SK-N-SH (cell line): ENCODE measurements around the gene TNPO2. TPM values are rescaled to one million over a fixed set of nuclear protein-coding genes. Genes with fewer than 3 reads are reported as not detected.

Experiments
- CTCF ChIA-PET: fragments of 300-600, 350-600 bp; formaldehyde crosslinking; extraction: SDS; loops from one replicate; lab custom pipeline; 2021; lab: Yijun Ruan, JAX
- POLR2A ChIA-PET: fragments of 350-600 bp; sonication (Branson Sonifier 250); formaldehyde crosslinking; extraction: SDS; loops from one replicate; lab custom pipeline; 2020; ENCODE audit warnings: antibody characterized with exemption, inconsistent platforms; lab: Yijun Ruan, JAX
- DNase-seq: peaks from one replicate; pipeline ENCODE4 v3.0.0; 2012
- H2AFZ ChIP-seq: fragments of 200-600 bp; sonication (generic); 2 replicates; pipeline ENCODE4 v1.8.1; 2016; ENCODE audit warnings: antibody characterized with exemption, mild to moderate bottlenecking, low read depth
- H3F3A ChIP-seq: fragments of 200-600 bp; sonication (generic); replicated peaks from 2 replicates; pipeline ENCODE3; 2016; ENCODE audit warnings: antibody characterized with exemption, mild to moderate bottlenecking; ENCODE audit not compliant: insufficient read depth
- H3K27ac ChIP-seq, 2 experiments: fragments of 200-500 bp in 1 of 2; fragments of 200-600 bp in 1 of 2; sonication (Bioruptor generic) in 1 of 2; sonication (generic), shearing (Covaris generic) in 1 of 2; 2 replicates each; pipeline versions ENCODE4 v1.5.1 to v1.6.1; 2014 to 2016; ENCODE audit warnings: low read depth in 2 of 2, inconsistent platforms in 1 of 2, low read length in 1 of 2, mild to moderate bottlenecking in 1 of 2, mixed read lengths in 1 of 2
- H3K27me3 ChIP-seq: fragments of 200-600 bp; sonication (generic), shearing (Covaris generic); 2 replicates; pipeline ENCODE4 v1.6.1; 2016; ENCODE audit warnings: mixed run types; ENCODE audit not compliant: insufficient read depth
- H3K36me3 ChIP-seq, 2 experiments: fragments of 200-500 bp in 1 of 2; fragments of 200-600 bp in 1 of 2; sonication (Bioruptor generic) in 1 of 2; sonication (generic) in 1 of 2; replicated peaks in 1 of 2; 2 replicates each; pipeline versions ENCODE3 to v1.5.1; 2014 to 2016; ENCODE audit warnings: low read length in 1 of 2, mild to moderate bottlenecking in 1 of 2; ENCODE audit not compliant: insufficient read depth in 2 of 2, control insufficient read depth in 1 of 2
- H3K4me1 ChIP-seq, 2 experiments: fragments of 200-500 bp in 1 of 2; fragments of 200-600 bp in 1 of 2; sonication (Bioruptor generic) in 1 of 2; sonication (generic), shearing (Covaris generic) in 1 of 2; 2 replicates each; pipeline versions ENCODE4 v1.5.1 to v1.6.1; 2014 to 2016; ENCODE audit warnings: low read depth in 1 of 2, low read length in 1 of 2, mixed run types in 1 of 2; ENCODE audit not compliant: insufficient read depth in 2 of 2, control insufficient read depth in 1 of 2
- H3K4me2 ChIP-seq: fragments of 200-600 bp; sonication (generic), shearing (Covaris generic); 2 replicates; pipeline ENCODE4 v1.6.1; 2017; ENCODE audit warnings: mixed run types
- H3K4me3 ChIP-seq, 2 experiments: fragments of 200-500 bp in 1 of 2; fragments of 200-600 bp in 1 of 2; sonication (Bioruptor generic) in 1 of 2; sonication (generic), shearing (Covaris generic) in 1 of 2; 2 replicates each; pipeline versions ENCODE4 v1.5.1 to v1.8.1; 2014 to 2016; ENCODE audit warnings: low read depth in 2 of 2, inconsistent platforms in 1 of 2, low read length in 1 of 2, mild to moderate bottlenecking in 1 of 2, mixed read lengths in 1 of 2, moderate library complexity in 1 of 2
- H3K79me2 ChIP-seq: fragments of 200-600 bp; sonication (generic); 2 replicates; pipeline ENCODE4 v1.8.1; 2017; ENCODE audit warnings: mild to moderate bottlenecking; ENCODE audit not compliant: insufficient read depth
- H3K9ac ChIP-seq: fragments of 200-600 bp; sonication (generic); 2 replicates; pipeline ENCODE4 v1.6.1; 2017; ENCODE audit warnings: mixed run types
- H3K9me2 ChIP-seq: fragments of 200-600 bp; sonication (generic); 2 replicates; pipeline ENCODE4 v1.6.1; 2017; ENCODE audit warnings: mixed run types
- H3K9me3 ChIP-seq: fragments of 200-600 bp; sonication (generic); 2 replicates; pipeline ENCODE4 v1.6.1; 2017; ENCODE audit warnings: mixed run types, mild to moderate bottlenecking, moderate library complexity
- H4K20me1 ChIP-seq: fragments of 200-600 bp; sonication (generic); 2 replicates; pipeline ENCODE4 v1.6.1; 2017; ENCODE audit warnings: mild to moderate bottlenecking, mixed run types; ENCODE audit not compliant: insufficient read depth
- CHD2 ChIP-seq: fragments of 150-350 bp; IDR thresholded peaks from 2 replicates; pipeline ENCODE4 v1.6.1; 2018; ENCODE audit warnings: low read length; ENCODE audit not compliant: partially characterized antibody
- CTCF ChIP-seq: fragments of 200-600 bp; sonication (generic); IDR thresholded peaks from 2 replicates; pipeline ENCODE4 v1.6.1; 2017; ENCODE audit warnings: antibody characterized with exemption, mild to moderate bottlenecking, moderate library complexity
- EZH2phosphoT487 ChIP-seq: fragments of 200-600 bp; sonication (generic); IDR thresholded peaks from 2 replicates; pipeline ENCODE4 v1.6.1; 2017; ENCODE audit warnings: low read depth, mixed run types, mild to moderate bottlenecking, antibody characterized with exemption, moderate library complexity, borderline replicate concordance
- FOXJ3 ChIP-seq: sonication (generic); formaldehyde crosslinking; IDR thresholded peaks from 2 replicates; pipeline ENCODE4 v1.5.1; 2020; ENCODE audit warnings: mild to moderate bottlenecking, missing genetic modification reagents
- JUND ChIP-seq: IDR thresholded peaks from 2 replicates; pipeline ENCODE4 v1.4.0; 2012
- MEF2A ChIP-seq: IDR thresholded peaks from 2 replicates; pipeline ENCODE4 v1.4.0; 2012; ENCODE audit warnings: low read depth, borderline replicate concordance
- MXI1 ChIP-seq: IDR thresholded peaks from 2 replicates; pipeline ENCODE4 v1.6.1; 2012; ENCODE audit warnings: mild to moderate bottlenecking, low read depth, low read length, improper control_type of control experiment
- NRF1 ChIP-seq: IDR thresholded peaks from 2 replicates; pipeline ENCODE4 v1.6.1; 2012; ENCODE audit warnings: low read depth, mild to moderate bottlenecking, low read length
- RFX5 ChIP-seq: IDR thresholded peaks from 2 replicates; pipeline ENCODE4 v1.6.1; 2012; ENCODE audit warnings: mild to moderate bottlenecking, improper control_type of control experiment, low read length
- SMC3 ChIP-seq: IDR thresholded peaks from 2 replicates; pipeline ENCODE4 v1.6.1; 2012; ENCODE audit warnings: low read depth, low read length, improper control_type of control experiment
- TEAD4 ChIP-seq: IDR thresholded peaks from 2 replicates; pipeline ENCODE4 v1.4.0; 2012; ENCODE audit warnings: mild to moderate bottlenecking, borderline replicate concordance; ENCODE audit not compliant: insufficient read depth
- USF1 ChIP-seq: IDR thresholded peaks from 2 replicates; pipeline ENCODE4 v1.4.0; 2012; ENCODE audit warnings: low read depth, borderline replicate concordance
- USF2 ChIP-seq: fragments of 150-350 bp; IDR thresholded peaks from 2 replicates; pipeline ENCODE4 v1.6.1; 2017; ENCODE audit warnings: antibody characterized with exemption, low read length, low read depth, borderline replicate concordance
- YY1 ChIP-seq: IDR thresholded peaks from 2 replicates; pipeline ENCODE4 v1.4.0; 2012; ENCODE audit warnings: low read depth, mild to moderate bottlenecking
- WGBS: methylation state at CpG from one replicate; pipeline ENCODE4 v1.1.6; 2017; ENCODE audit warnings: low lambda C conversion rate; 5-methylcytosine and 5-hydroxymethylcytosine counted together
- polyA plus RNA-seq, 3 experiments: library from polyadenylated mRNA; depleted of rRNA; stranded (reverse); fragments of >200 nt; gene quantifications; 2 replicates each; pipeline ENCODE4 v1.2.3, GENCODE V29; 2012
- TF ChIP-seq, protein P1 (sequence below): IDR thresholded peaks from 2 replicates; pipeline ENCODE4 v1.6.1; 2012; ENCODE audit warnings: mild to moderate bottlenecking, low read depth, low read length, moderate library complexity
- TF ChIP-seq, protein P2 (sequence below): IDR thresholded peaks from 2 replicates; pipeline ENCODE4; 2012
- TF ChIP-seq, protein P3 (sequence below): IDR thresholded peaks from 2 replicates; pipeline ENCODE4 v1.4.0; 2012; ENCODE audit warnings: low read depth

TNPO2 gene
- polyA plus RNA-seq, 1 of the 3 experiments (the other 2 are of a cell fraction) = 82.4 TPM

DNA sequence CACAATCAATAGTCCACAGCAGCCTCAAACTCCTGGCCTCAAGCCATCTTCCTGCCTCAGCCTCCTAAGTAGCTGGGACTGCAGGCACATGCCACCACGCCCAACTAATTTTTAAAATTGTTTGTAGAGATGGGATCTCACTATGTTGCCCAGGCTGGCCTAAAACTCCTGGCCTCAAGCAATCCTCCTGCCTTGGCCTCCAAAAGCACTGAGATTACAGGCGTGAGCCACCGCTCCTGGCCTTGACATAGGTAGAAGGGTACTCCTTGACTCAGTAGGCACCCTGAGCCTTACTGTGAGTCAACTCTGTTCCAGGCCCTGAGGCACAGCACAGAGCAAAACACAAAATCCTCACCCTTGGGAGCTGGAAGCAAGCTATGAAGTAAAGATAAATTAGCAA, 7.8 kb downstream of the TNPO2 start:
- TF ChIP-seq TEAD4 = no peak
- TF ChIP-seq MXI1 = no peak
- no peak for TF ChIP-seq MEF2A
- no peak for TF ChIP-seq SMC3
- H3K9me3 ChIP-seq = no peaks in the 10 kb centered on the region
- no peak overlapping the region for H3K27ac ChIP-seq
- no peak overlapping the region for H3K9ac ChIP-seq
- peaks cover 31 to 41% of the 10 kb centered on the region in 2 experiments for H3K36me3 ChIP-seq
- no peak overlapping the region for H3K4me3 ChIP-seq
- H2AFZ ChIP-seq = no peak overlapping the region
- no peak overlapping the region for H3K4me2 ChIP-seq
- peaks cover 59% of the 10 kb centered on the region for H3K79me2 ChIP-seq
- H3K4me1 ChIP-seq = peaks cover 6 to 7% of the 10 kb centered on the region in 2 experiments; a peak in 2 of 4 replicates
- POLR2A ChIA-PET = no interaction called here
- no peak for DNase-seq
- WGBS = 90% methylated on average over 2 of the region's 3 CpGs
- no peaks in the 10 kb centered on the region for H4K20me1 ChIP-seq
- no peaks in the 10 kb centered on the region for H3K9me2 ChIP-seq
- H3F3A ChIP-seq = peaks cover 8% of the 10 kb centered on the region
- CTCF ChIA-PET = interaction anchor here (0.8 to 1.5 kb wide), 3 partner anchors 44 to 81 kb away, joined by 3 to 6 read pairs (median 3); no protein-coding TSS in a partner anchor
- H3K27me3 ChIP-seq = no peaks in the 10 kb centered on the region

DNA sequence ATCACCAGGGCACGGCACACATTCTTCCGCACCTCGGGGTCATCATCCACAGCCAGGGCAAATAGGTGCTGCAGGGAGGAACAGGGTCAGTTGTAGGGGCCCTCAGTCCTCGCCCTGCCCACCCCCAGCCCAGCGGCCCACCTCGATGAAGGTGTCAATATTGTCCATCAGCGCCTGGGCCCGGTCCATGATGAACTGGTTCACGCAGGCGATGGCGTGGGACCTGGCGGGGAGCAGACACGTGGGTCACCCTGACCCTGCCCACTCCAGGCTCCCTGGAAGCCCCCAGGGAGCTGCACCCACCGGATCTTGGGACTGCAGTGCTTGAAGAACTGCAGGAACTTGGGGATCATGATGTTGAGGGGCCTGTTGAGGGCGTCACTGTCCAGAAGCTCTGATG, 8.6 kb downstream of the TNPO2 start:
- H3K9me2 ChIP-seq = no peaks in the 10 kb centered on the region
- no peak overlapping the region for H3K27ac ChIP-seq
- no peak overlapping the region for H2AFZ ChIP-seq
- CTCF ChIA-PET = interaction anchor here (2.4 kb wide), 1 partner anchor 42 kb away, joined by 6 read pairs; no protein-coding TSS in a partner anchor
- H3K4me1 ChIP-seq = peaks cover 0 to 2% of the 10 kb centered on the region in 2 experiments; a peak in 2 of 4 replicates
- TF ChIP-seq YY1 (no peak), USF1 (no peak), MXI1 (no peak), FOXJ3 (CRISPR knock-in tag) (no peak), CTCF (no peak), EZH2phosphoT487 (no peak), NRF1 (no peak), TEAD4 (no peak), JUND (no peak), USF2 (no peak), CHD2 (no peak), RFX5 (no peak)
- TF ChIP-seq, protein P1, sequence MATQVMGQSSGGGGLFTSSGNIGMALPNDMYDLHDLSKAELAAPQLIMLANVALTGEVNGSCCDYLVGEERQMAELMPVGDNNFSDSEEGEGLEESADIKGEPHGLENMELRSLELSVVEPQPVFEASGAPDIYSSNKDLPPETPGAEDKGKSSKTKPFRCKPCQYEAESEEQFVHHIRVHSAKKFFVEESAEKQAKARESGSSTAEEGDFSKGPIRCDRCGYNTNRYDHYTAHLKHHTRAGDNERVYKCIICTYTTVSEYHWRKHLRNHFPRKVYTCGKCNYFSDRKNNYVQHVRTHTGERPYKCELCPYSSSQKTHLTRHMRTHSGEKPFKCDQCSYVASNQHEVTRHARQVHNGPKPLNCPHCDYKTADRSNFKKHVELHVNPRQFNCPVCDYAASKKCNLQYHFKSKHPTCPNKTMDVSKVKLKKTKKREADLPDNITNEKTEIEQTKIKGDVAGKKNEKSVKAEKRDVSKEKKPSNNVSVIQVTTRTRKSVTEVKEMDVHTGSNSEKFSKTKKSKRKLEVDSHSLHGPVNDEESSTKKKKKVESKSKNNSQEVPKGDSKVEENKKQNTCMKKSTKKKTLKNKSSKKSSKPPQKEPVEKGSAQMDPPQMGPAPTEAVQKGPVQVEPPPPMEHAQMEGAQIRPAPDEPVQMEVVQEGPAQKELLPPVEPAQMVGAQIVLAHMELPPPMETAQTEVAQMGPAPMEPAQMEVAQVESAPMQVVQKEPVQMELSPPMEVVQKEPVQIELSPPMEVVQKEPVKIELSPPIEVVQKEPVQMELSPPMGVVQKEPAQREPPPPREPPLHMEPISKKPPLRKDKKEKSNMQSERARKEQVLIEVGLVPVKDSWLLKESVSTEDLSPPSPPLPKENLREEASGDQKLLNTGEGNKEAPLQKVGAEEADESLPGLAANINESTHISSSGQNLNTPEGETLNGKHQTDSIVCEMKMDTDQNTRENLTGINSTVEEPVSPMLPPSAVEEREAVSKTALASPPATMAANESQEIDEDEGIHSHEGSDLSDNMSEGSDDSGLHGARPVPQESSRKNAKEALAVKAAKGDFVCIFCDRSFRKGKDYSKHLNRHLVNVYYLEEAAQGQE = no peak
- TF ChIP-seq, protein P2, sequence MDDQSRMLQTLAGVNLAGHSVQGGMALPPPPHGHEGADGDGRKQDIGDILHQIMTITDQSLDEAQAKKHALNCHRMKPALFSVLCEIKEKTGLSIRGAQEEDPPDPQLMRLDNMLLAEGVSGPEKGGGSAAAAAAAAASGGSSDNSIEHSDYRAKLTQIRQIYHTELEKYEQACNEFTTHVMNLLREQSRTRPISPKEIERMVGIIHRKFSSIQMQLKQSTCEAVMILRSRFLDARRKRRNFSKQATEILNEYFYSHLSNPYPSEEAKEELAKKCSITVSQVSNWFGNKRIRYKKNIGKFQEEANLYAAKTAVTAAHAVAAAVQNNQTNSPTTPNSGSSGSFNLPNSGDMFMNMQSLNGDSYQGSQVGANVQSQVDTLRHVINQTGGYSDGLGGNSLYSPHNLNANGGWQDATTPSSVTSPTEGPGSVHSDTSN = no peak
- TF ChIP-seq, protein P3, sequence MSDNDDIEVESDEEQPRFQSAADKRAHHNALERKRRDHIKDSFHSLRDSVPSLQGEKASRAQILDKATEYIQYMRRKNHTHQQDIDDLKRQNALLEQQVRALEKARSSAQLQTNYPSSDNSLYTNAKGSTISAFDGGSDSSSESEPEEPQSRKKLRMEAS = no peak
- H3K79me2 ChIP-seq = peaks cover 51% of the 10 kb centered on the region
- peaks cover 36 to 46% of the 10 kb centered on the region in 2 experiments for H3K36me3 ChIP-seq
- POLR2A ChIA-PET = no interaction called here
- DNase-seq = no peak
- WGBS = 100% methylated on average over 11 of the region's 15 CpGs
- H3K4me2 ChIP-seq = no peak overlapping the region
- no peak overlapping the region for H3K9ac ChIP-seq
- no peaks in the 10 kb centered on the region for H4K20me1 ChIP-seq
- no peak overlapping the region for H3K4me3 ChIP-seq
- H3K9me3 ChIP-seq = no peaks in the 10 kb centered on the region
- H3F3A ChIP-seq = peaks cover 8% of the 10 kb centered on the region
- no peaks in the 10 kb centered on the region for H3K27me3 ChIP-seq
